Endothelial cell of hepatic sinusoid (primary cell): Measurements from ENCODE around the gene C4orf50.
"Not testable (repeated sequence)": the region's sequence is repeated elsewhere in the genome, so short reads cannot be mapped to it uniquely, and the experiment has no call there.

Source experiments
- in situ Hi-C: cut with HindIII; loops from 2 replicates; pipeline ENCODE4 v1.10.0; 2017; ENCODE audit warnings: low sequenced_read_pairs

The C4orf50 gene

DNA sequence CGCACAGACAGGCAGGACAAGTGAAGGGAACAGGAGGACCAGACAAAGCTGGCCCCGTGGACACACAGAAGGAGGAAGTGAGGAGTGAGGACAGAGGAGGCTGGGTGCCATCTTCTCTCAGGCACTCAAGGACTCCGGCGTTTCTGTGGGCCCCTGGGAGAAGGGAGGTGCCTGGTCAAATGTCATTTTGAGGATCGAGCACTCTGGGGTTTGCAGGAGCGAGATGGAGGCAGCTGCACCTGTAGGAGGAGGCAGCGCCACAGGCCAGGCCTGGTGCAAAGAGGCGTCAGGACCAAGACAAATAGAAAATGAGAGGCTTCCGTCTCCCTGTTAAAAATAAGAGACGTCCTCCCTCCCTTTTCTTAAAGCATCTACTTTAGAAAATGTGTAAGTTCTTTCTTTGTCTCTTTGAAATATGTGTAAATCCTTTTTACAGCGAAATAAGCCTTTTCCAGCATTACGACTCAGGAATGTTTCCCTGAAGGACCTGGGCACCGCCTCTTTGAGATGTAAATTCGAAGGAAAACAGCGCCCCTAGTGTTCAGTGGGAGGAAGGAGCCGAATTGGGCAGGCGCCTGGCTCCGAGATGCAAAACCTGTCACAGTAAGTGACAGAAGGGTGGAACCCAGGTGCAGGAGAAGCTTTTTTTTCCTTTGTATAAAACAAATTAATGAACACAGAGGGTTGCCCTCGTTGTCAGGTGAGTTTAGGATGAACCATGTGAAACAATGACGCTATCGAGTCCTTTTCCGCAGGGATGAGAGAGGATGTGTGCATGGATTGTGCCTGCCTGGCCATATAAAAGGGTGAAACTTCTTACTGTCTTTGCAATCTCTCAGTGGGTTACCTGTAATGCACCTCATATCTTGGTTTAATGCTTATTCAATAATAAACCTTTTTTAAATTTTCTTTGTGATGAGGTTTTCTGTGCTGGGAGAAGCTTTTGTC lies 1.4 kb upstream of the C4orf50 start:
- in situ Hi-C loops, result no loop called here

DNA sequence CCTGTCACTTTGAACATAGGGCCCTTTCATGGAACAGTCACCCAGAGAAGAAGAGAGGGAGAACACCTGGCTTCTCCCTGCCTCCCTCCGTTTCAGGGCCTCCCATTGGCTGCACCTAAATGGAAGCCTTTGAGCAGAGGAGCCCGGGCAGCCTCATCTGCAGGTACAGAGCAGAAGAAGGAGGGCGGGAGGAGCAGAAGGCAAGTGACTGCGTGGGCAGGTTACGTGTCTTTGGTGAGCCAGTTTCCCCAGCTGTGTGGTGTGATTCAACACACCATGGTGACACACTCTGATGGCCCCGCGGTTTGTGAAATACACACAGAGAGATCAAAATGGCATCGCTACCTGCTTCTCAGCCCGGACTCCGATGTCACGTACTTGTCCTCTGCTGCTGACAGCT lies 431 bp downstream of the C4orf50 start:
- in situ Hi-C loops, result no loop called here

DNA sequence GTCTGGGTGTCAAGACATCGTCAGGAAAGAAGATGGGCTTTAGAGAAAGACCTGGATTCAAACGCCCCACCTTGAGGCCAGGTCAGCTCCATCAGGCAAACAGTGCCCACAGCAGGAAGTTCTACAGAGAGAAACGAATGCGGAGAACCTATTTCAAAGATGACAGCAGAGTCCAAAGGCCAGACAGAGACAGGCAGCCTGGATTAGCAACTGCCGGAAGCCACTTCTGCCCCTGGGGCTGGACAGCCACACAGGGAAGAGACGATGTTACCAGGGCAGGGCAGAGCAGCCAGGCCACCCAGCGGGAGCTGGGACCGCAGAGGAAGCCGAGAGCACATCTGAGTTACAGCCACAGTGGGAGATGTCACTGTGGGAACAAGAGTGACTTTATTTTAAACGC lies 1.2 kb downstream of the C4orf50 start:
- in situ Hi-C loops, result no loop called here

DNA sequence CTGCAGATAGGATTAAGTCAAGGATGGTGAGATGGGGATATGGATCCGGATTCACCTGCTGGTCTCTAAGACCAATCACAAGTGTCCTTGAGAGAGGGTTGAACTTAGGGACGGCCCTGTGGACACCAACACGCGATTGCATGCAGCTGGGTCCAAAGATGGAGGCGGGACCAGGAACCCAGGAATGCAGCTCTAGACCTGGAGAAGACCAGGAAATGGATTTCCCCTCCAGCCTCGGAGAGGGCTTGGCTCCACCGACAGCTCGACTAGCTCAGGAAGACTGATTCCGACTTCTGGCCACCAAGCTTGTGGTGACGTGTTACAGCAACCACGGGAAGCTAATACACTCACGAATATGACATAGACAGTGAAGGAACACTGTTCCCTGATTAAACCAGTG lies 4.7 kb downstream of the C4orf50 start:
- in situ Hi-C loops, result no loop called here

DNA sequence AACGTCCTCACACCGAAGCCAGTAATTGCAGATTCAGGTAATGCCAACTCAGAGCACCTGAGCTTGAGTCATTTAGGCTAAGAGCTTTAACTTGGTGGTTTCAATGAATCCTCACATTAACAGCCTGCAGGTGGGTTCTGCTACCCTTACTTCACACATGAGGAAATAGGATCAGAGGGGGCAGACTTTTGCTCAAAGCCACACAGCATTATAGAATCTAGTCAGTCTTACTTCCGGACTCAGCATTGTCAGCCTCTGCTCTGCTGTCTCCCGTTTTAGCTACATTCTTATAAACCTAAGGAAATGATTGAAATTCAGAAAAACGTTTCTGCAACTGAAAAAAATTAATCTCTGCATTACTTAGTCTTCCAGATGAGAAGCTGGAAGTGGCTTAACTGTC lies 6.0 kb downstream of the C4orf50 start:
- in situ Hi-C loops, result no loop called here

DNA sequence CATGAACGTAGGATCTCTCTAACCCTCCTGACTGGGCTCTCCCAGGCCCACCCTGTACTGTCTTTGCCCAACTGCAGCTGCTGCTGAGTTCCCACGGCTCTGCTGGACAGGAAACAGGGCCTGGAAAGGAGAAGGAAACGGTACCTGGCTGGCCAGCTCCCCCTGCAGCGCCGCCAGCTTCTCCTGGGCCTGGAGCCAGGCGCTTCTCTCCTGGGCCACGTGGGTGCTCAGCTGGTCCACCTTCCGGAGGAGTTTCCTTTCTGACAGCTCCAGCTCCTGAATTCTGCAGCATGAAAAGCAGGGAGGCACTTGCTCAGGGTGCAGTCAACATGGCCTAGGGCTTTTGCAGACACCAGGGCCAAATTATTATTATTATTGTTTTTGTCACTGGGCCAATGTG lies 6.5 kb downstream of the C4orf50 start:
- in situ Hi-C loops, result no loop called here

DNA sequence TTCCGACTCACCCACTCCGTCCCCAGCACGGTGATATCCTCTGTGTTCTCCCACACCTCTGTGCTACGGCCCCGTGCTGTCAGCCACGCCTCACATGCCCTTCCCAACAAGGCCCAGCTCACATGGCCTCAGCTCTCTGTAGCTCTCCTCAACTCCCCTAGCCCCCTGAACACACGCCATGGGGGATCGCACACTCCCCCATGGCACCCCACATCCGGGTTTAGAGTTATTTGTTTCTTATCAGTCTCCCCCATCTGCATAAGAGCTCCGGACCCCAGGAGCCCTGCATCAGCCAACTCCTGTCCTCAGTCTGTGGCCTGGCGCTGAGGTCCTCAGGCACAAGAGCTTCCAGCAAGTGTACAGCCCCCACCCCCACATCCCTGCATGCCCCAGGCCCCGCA lies 7.0 kb downstream of the C4orf50 start:
- in situ Hi-C loops, result no loop called here

DNA sequence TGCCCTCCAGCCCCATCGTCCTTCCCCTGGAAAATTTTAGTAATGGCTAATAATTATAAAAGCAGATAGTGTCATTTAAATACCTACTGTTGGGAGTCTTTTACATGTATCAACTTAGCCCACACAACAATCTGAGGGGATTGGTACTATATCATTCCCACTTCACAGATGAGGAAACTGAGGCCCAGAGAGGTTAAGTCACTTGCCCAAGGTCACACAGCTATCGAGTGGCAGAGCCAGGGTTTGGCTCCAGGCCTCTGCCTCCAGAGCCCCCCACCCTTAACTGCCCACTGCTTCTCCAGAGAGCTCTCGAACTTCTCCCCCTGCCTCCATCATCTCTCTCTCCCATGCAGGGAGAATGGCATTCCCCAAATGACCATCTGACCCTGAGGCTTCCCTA lies 7.4 kb downstream of the C4orf50 start:
- in situ Hi-C loops, result no loop called here

DNA sequence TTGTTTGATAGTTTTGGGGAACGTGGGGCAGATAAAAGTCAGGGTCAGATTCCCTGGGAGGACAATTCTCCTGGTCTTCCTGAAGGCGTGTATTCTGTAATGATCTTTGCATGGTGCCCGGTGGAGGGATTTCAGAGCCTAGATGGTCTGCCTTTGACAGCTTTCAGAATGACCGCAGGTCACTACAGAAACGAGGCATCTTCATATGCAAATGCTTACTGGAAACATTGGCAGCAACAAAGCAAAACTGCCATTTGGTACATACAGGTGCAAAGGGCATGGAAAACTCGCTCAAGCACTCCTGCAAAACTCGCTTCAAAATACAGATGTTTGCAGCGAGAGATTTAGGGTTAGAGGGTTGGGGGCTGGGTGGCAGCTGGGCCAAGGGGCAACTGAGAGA lies 8.8 kb downstream of the C4orf50 start:
- in situ Hi-C loops, result no loop called here

DNA sequence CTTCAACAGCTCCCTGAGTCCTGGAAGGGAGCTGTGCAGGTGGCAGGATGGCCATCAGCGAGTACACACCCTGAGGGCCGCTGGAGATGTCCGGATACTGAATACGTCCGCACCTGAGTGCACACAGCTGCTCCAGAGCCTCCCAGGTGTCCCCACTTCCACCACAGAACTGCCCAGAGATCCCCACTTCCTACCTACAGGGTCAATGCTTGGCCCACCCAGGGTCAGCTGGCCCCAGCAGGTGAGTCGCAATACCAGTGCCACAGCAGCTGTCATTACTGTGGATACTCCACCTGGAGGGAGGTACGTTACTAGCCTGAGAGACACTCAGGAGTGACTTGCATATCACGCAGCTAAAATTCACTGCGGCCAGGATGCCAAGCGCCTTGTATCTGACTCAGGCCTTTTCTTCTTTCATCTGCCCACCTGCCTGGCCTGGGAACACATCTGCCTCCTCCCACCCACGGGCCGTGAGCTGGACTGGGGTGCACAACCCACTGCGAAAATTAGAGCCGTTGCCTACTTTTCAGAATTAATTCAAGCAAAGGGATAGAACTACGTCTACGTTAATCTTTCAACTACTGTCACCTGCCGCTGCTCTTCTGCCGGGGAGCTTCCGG lies 9.4 kb downstream of the C4orf50 start:
- in situ Hi-C loops, result no loop called here

DNA sequence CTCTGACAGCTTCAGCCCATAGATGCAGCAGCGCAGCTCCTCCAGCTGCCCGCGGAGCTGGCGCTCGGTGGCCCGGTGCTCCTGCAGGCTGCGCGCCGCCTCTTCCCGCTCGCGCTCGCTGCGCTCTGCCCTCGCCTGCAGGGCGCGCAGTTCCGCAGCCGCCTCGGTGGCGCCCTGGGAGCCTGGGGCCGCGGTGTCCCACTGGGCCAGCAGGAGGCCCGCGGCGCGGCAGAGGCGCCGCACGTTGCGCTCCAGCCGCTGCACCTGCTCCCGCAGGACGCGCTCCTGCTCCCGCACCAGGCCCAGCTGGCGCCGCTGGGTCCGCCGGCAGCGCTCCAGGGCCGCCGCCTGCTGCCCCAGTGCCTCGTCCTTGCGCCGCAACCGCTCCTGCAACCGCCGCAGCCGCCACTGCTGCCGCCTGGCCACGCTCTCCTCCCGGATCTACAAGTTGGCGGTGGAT lies 10.1 kb downstream of the C4orf50 start:
- in situ Hi-C loops, result no loop called here

DNA sequence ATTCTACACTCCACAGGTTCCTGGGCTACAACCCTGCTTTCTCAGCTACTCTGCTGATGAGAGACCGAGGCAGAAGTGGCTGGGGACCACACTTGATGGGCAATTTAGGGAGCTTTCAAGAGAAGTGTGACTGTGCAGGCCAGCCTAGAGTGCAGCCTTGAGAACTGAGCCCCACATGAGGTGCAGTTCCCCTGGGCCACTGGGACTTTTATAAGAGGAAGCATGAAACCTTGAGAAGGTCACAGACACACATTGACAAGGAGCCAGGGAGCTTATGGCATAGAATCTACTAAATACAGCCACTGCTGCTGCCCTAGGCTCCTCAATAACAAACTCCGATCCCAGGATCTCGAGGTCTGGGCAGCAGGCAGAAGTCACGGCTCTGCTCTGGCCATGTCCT lies 13.1 kb downstream of the C4orf50 start:
- in situ Hi-C loops, result no loop called here

DNA sequence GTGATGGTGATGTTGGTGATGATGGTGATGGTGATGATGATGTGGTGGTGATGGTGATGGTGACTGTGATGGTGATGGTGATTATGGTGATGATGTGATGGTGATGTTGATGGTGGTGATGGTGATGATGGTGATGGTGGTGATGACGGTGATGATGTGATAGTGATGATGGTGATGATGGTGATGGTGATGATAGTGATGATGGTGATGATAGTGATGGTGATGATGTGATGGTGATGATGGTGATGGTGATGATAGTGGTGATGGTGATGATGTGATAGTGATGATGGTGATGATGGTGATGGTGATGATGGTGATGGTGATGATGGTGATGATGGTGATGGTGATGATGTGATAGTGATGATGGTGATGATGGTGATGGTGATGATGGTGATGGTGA lies 14.7 kb downstream of the C4orf50 start:
- in situ Hi-C loops, result not testable (repeated sequence)

DNA sequence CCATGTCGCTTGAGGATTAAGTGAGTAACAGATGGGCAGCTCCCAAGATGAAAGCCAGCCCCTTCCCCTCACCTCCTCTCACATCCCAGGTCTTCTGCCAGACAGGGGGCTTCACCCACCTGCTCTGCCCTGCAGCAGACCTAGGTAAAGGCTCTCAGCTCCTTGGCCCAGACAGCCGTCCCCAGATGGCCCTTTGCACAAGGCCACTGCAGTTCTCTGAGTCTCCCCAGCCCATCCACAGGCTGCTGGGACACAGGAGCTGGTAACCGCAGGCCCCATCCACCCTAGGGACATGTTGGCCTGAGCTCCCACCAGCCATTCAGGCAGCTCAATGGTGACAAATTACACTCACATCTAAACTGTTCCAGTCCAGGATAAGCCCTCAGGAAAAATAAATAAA lies 15.3 kb downstream of the C4orf50 start:
- in situ Hi-C loops, result no loop called here

DNA sequence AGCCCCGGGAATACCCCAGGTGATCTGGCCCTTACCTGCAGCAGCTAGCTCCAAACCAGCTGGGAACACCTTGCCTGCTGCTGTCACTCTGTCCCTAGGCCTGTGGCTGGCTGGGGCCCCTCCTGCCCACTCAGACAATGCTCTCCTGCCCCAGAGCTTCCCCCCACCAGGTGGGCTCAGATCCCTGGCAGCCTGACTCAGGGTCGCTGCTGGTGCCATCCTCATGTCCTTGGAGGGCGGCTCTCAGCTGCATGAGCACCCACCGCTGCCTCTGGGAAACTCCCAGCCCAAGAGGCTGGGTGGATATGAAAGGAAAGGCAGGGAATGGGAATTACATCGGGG lies 15.8 kb downstream of the C4orf50 start:
- in situ Hi-C loops, result no loop called here

DNA sequence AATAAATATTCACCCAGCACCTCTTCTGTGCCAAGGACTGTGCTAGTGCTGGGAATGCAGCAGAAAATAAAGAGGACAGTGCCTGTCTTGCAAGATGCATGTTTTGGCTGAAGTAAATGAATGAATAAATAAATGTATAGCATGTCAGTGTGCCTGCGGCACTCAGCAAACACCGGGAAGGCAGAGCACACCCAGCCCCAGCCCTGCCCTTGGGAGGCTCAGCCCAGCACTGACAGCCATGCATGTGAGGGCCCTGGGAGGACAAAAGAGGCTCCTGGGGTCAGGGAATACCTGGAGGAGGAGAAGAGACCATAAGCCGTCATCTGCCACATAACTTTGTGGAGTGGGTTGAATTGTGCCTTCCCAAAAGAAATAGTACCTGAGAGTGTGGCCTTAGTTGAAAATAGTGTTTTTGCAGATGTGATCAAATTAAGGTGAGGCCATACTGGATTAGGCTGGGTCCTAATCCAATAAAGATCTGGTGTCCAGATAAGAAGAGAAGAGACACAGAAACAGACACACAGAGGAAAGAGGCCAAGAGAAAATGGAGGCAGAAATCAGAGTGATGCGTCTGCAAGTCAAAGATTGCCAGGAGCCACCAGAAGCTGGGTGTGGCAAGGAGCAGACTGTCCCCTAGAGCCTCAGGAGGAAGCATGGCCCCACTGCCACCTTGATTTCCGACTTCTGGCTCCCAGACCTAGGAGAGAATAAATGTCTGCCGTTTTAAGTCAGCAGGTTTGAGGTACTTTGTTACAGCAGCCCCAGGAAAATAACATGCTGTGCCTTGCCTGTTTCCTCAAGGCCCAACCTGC lies 16.3 kb downstream of the C4orf50 start:
- in situ Hi-C loops, result no loop called here

DNA sequence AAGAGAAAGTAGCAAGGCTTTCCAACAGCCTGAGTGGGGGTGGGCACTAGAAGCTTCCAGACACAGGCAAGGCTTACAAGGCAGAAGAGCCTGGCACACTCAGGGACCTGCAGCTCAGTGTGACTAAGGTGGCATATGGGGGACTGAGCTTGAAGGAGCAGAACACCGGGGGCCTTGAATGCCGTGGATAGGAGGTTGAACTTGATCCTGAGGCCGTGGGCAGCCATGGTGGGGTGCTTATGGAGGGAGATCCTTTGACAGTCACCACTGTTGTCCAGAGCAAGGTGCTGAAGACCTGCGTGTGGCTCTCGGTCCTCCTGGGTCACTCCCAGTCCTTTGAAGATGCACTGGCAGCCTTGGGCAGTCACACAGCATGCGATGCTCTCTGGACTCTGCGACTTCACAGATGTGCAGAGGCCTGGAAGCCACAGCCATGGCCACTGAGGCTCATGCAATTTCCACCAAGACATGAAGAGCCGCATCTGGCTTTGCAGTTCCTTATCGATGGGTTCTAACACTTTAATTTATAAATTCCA lies 18.3 kb downstream of the C4orf50 start:
- in situ Hi-C loops, result no loop called here

DNA sequence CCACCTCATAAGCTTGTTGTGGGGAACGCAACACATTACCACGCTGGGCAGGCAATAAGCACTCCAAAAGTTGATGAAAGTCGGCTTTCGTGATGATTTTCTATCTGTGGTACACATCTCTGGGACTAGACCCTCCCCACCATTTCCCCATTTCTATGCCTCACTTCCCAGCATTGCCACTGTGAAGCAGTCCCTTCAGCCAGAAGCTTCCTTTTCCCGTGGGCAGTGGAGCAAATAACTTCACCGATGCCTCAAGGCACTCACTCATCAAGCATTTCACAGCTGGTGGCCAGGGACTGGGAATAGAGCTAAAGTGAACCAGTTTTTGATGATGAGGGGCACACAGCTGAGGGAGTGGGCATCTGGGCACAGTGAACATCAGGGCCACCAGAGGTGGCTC lies 18.9 kb downstream of the C4orf50 start:
- in situ Hi-C loops, result no loop called here

DNA sequence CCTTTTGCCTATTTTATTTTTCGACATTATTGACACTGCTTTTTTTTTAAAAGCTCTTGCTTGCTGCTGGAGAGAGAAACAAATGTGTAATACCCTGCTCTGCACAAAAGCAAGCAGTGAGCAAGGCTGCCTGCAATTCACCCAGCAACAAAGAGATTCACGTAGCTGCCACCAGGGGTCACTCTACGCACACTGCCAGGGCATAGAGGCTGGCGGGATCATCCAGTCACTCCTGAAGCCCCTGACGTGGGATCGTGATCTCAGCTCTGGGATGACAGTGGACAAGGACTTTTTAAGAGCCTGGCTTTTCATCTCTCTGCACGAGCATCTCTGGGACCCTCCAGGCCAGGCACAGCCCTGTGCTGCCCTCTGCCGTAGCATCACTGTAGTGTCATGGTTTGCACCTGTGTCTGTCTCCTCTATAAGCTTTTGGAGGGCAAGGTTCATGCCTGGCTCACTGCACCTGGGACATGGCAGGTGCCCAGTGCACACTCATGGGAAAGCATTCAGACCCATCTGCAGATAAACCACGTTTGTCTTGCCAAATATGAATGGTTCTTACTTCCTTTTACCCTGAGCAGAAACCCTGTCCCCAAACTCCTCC lies 19.8 kb downstream of the C4orf50 start:
- in situ Hi-C loops, result no loop called here

DNA sequence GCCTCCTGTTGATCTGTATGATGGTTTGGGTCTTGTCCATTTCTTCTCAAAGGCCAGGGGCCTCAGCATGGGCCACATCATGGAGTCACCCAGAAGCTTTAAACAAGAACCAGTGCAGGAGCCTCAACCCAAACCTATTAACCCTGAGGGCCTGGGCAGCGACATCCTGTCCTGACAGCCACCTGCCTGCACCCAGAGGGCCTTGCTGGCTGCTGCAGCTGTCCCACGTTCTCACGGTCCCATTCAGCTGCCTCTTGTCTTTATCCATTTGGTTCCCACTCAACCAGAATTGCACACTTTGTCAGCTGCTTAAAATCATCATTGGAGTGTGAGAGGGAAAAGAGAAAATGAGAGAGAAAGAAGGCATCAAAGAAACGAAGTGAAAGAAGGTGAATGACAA lies 21.6 kb downstream of the C4orf50 start:
- in situ Hi-C loops, result no loop called here
